Thymus (tissue), 11 donors: Measurements from ENCODE around the gene DHCR7. TPM values are rescaled to one million over a fixed set of nuclear protein-coding genes. Genes with fewer than 3 reads are reported as not detected.
A peak's percentile ranks its signal among the peaks of the same experiment; 100 is the strongest.
"Not testable (repeated sequence)": the region's sequence is repeated elsewhere in the genome, so short reads cannot be mapped to it uniquely, and the experiment has no call there.

Experiments used
- DNase-seq, 9 donors: peaks; one replicate each; pipeline ENCODE4 v3.0.0-alpha.2; 2013; ENCODE audit warnings: low spot score in 9 of 9, low read depth in 6 of 9, missing footprints in 1 of 9
- H3K27ac ChIP-seq, 2 donors: one replicate each; pipeline ENCODE4 v1.5.1; 2013; ENCODE audit warnings: control low read depth in 1 of 2, low read depth in 1 of 2, low read length in 1 of 2, mild to moderate bottlenecking in 1 of 2, moderate library complexity in 1 of 2
- H3K27me3 ChIP-seq, 2 donors: one replicate each; pipeline ENCODE4 v1.5.1; 2013; ENCODE audit warnings: low read length in 1 of 2; ENCODE audit not compliant: control insufficient read depth in 2 of 2, insufficient read depth in 1 of 2
- H3K36me3 ChIP-seq, 2 donors: one replicate each; pipeline ENCODE4 v1.5.1; 2013; ENCODE audit warnings: low read length in 1 of 2, mild to moderate bottlenecking in 1 of 2, moderate library complexity in 1 of 2; ENCODE audit not compliant: control insufficient read depth in 2 of 2, insufficient read depth in 2 of 2
- H3K4me1 ChIP-seq, 2 donors: one replicate each; pipeline ENCODE4 v1.5.1; 2013; ENCODE audit warnings: low read length in 2 of 2; ENCODE audit not compliant: control insufficient read depth in 2 of 2, insufficient read depth in 2 of 2
- H3K4me3 ChIP-seq, 2 donors: one replicate each; pipeline ENCODE4 v1.5.1; 2013; ENCODE audit warnings: low read length in 2 of 2, control low read depth in 1 of 2, mild to moderate bottlenecking in 1 of 2
- H3K9me3 ChIP-seq, 2 donors: one replicate each; pipeline ENCODE4 v1.5.1; 2013; ENCODE audit warnings: low read length in 1 of 2, mild to moderate bottlenecking in 1 of 2; ENCODE audit not compliant: control insufficient read depth in 2 of 2, insufficient read depth in 1 of 2
- WGBS: extraction: QIAGEN DNeasy Blood & Tissue Kit; methylation state at CpG from one replicate; pipeline ENCODE4 v1.1.7; 2013; 5-methylcytosine and 5-hydroxymethylcytosine counted together
- polyA plus RNA-seq: library from polyadenylated mRNA; stranded (reverse); fragments of 200-250 nt; gene quantifications from one replicate; pipeline ENCODE4 v1.2.3, GENCODE V29; 2013
- total RNA-seq: library from RNA; stranded (reverse); fragments of 120-200 nt; gene quantifications from one replicate; pipeline ENCODE4 v1.2.4, GENCODE V29; 2013
- donor health status: healthy.

DHCR7 gene
- total and polyA plus RNA-seq, 2 donors: 4.1 to 4.5 TPM

- no peaks in the 10 kb centered on the region for H3K9me3 ChIP-seq
- DNase-seq: no peak
- WGBS: 86% methylated on average over 6 of the region's 6 CpGs
- H3K27ac ChIP-seq: no peak overlapping the region
- H3K4me3 ChIP-seq: no peak overlapping the region
- no peaks in the 10 kb centered on the region for H3K36me3 ChIP-seq
- H3K4me1 ChIP-seq: no peaks in the 10 kb centered on the region
- H3K27me3 ChIP-seq: no peaks in the 10 kb centered on the region
Observed at GRCh38 chr11:71429701-71430100, 18.5 kb downstream of the DHCR7 start.

GRCh38 chr11:71428861-71429435, 19.2 kb downstream of the DHCR7 start:
- no peak overlapping the region for H3K27ac ChIP-seq
- no peaks in the 10 kb centered on the region for H3K9me3 ChIP-seq
- no peaks in the 10 kb centered on the region for H3K36me3 ChIP-seq
- no peak overlapping the region for H3K4me3 ChIP-seq
- 92% methylated on average over 7 of the region's 7 CpGs for WGBS
- H3K4me1 ChIP-seq: no peaks in the 10 kb centered on the region
- no peak for DNase-seq
- H3K27me3 ChIP-seq: no peaks in the 10 kb centered on the region

- no peak for DNase-seq
- 98% methylated on average over 3 of the region's 3 CpGs for WGBS
- no peaks in the 10 kb centered on the region for H3K4me1 ChIP-seq
Observed at GRCh38 chr11:71426413-71426812, 21.8 kb downstream of the DHCR7 start.

GRCh38 chr11:71425860-71426259, 22.3 kb downstream of the DHCR7 start:
- 84% methylated on average over 4 of the region's 4 CpGs for WGBS
- no peak overlapping the region for H3K27ac ChIP-seq
- no peaks in the 10 kb centered on the region for H3K4me1 ChIP-seq
- DNase-seq: no peak
- no peaks in the 10 kb centered on the region for H3K36me3 ChIP-seq
- H3K4me3 ChIP-seq: no peak overlapping the region
- no peaks in the 10 kb centered on the region for H3K9me3 ChIP-seq
- no peaks in the 10 kb centered on the region for H3K27me3 ChIP-seq

More at GRCh38 chr11:71426413-71426812, 21.8 kb downstream of the DHCR7 start:
- Histone ChIP-seq H3K27ac (no peak overlapping the region), H3K27me3 (no peaks in the 10 kb centered on the region), H3K36me3 (no peaks in the 10 kb centered on the region), H3K9me3 (no peaks in the 10 kb centered on the region), H3K4me3 (no peak overlapping the region)

GRCh38 chr11:71425409-71425808, 22.8 kb downstream of the DHCR7 start:
- Histone ChIP-seq H3K27me3 (no peaks in the 10 kb centered on the region), H3K4me1 (no peaks in the 10 kb centered on the region), H3K36me3 (no peaks in the 10 kb centered on the region), H3K27ac (no peak overlapping the region), H3K4me3 (no peak overlapping the region), H3K9me3 (no peaks in the 10 kb centered on the region)
- 97% methylated on average over 2 of the region's 2 CpGs for WGBS
- no peak for DNase-seq

GRCh38 chr11:71423181-71423790, 24.9 kb downstream of the DHCR7 start:
- Histone ChIP-seq H3K27me3 (peaks cover 0 to 2% of the 10 kb centered on the region in 2 donors), H3K36me3 (no peaks in the 10 kb centered on the region), H3K4me3 (no peak overlapping the region), H3K9me3 (no peaks in the 10 kb centered on the region), H3K27ac (no peak overlapping the region), H3K4me1 (no peaks in the 10 kb centered on the region)
- no peak for DNase-seq
- WGBS: 80% methylated on average over 7 of the region's 7 CpGs

- H3K4me1 ChIP-seq, DNase-seq, H3K36me3 ChIP-seq, H3K27ac ChIP-seq, H3K4me3 ChIP-seq, H3K27me3 ChIP-seq, H3K9me3 ChIP-seq: not testable (repeated sequence)
- WGBS: 97% methylated on average over 3 of the region's 3 CpGs
Observed at GRCh38 chr11:71422318-71422717, 25.9 kb downstream of the DHCR7 start.

- Histone ChIP-seq H3K36me3 (no peaks in the 10 kb centered on the region), H3K9me3 (no peaks in the 10 kb centered on the region), H3K4me1 (no peaks in the 10 kb centered on the region), H3K27ac (no peak overlapping the region), H3K4me3 (no peak overlapping the region), H3K27me3 (peaks cover 0 to 2% of the 10 kb centered on the region in 2 donors)
- no peak for DNase-seq
- 90% methylated on average over 12 of the region's 12 CpGs for WGBS
Observed at GRCh38 chr11:71421392-71421950, 26.7 kb downstream of the DHCR7 start.

GRCh38 chr11:71420455-71421241, 27.5 kb downstream of the DHCR7 start:
- Histone ChIP-seq H3K36me3 (no peaks in the 10 kb centered on the region), H3K4me1 (no peaks in the 10 kb centered on the region), H3K27me3 (peaks cover 0 to 2% of the 10 kb centered on the region in 2 donors), H3K9me3 (no peaks in the 10 kb centered on the region), H3K27ac (no peak overlapping the region), H3K4me3 (no peak overlapping the region)
- peak in 2 of 9 donors; percentile 19 to 24 for DNase-seq
- 72% methylated on average over 16 of the region's 16 CpGs for WGBS
